GM10248 (cell line): ENCODE data around the gene ARL17A.
"Not testable (repeated sequence)": the region's sequence is repeated elsewhere in the genome, so short reads cannot be mapped to it uniquely, and the experiment has no call there.

Experiments
- CTCF ChIA-PET: fragments of 300-600 bp; sonication (Branson Sonifier 250); formaldehyde crosslinking; extraction: SDS; loops from one replicate; lab custom pipeline; 2021; ENCODE audit warnings: antibody characterized with exemption; lab: Yijun Ruan, JAX
- POLR2A ChIA-PET: fragments of 350-650 bp; sonication (Branson Sonifier 250); formaldehyde crosslinking; extraction: SDS; loops from one replicate; lab custom pipeline; 2020; ENCODE audit warnings: antibody characterized with exemption; lab: Yijun Ruan, JAX
- DNase-seq: peaks from one replicate; pipeline ENCODE4 v3.0.0; 2012; ENCODE audit errors: extremely low spot score

Gene ARL17A

GRCh38 chr17:46566980-46567379, 12.5 kb downstream of the ARL17A start:
- DNase-seq, POLR2A ChIA-PET, CTCF ChIA-PET: not testable (repeated sequence)

GRCh38 chr17:46566284-46566683, 13.2 kb downstream of the ARL17A start:
- POLR2A ChIA-PET, DNase-seq, CTCF ChIA-PET: not testable (repeated sequence)

GRCh38 chr17:46560048-46560447, 19.4 kb downstream of the ARL17A start:
- DNase-seq, POLR2A ChIA-PET, CTCF ChIA-PET: not testable (repeated sequence)

GRCh38 chr17:46559155-46559554, 20.3 kb downstream of the ARL17A start:
- POLR2A ChIA-PET, CTCF ChIA-PET, DNase-seq: not testable (repeated sequence)

- DNase-seq, CTCF ChIA-PET, POLR2A ChIA-PET: not testable (repeated sequence)
These were observed 30.9 kb downstream of the ARL17A start for GRCh38 chr17:46548607-46549006.

- POLR2A ChIA-PET, DNase-seq, CTCF ChIA-PET: not testable (repeated sequence)
These were observed 44.8 kb downstream of the ARL17A start for GRCh38 chr17:46534716-46535115.

- DNase-seq, CTCF ChIA-PET, POLR2A ChIA-PET: not testable (repeated sequence)
These were observed 67.3 kb downstream of the ARL17A start, which contains the start of gene LRRC37A2 for GRCh38 chr17:46512168-46512567. TSS of gene LRRC37A2 (plus strand) at chr17:46512468. CDS start at chr17:46512713, 245 bp downstream.

- CTCF ChIA-PET, POLR2A ChIA-PET, DNase-seq: not testable (repeated sequence)
These were observed 73.6 kb downstream of the ARL17A start for GRCh38 chr17:46505896-46506295.

GRCh38 chr17:46499437-46500139, 79.9 kb downstream of the ARL17A start:
- POLR2A ChIA-PET, DNase-seq, CTCF ChIA-PET: not testable (repeated sequence)

GRCh38 chr17:46492021-46492420, 87.5 kb downstream of the ARL17A start:
- POLR2A ChIA-PET, CTCF ChIA-PET, DNase-seq: not testable (repeated sequence)

GRCh38 chr17:46481310-46481709, 98.2 kb downstream of the ARL17A start:
- DNase-seq, CTCF ChIA-PET, POLR2A ChIA-PET: not testable (repeated sequence)

GRCh38 chr17:46478823-46479222, 100.7 kb downstream of the ARL17A start:
- POLR2A ChIA-PET, CTCF ChIA-PET, DNase-seq: not testable (repeated sequence)

- DNase-seq, POLR2A ChIA-PET, CTCF ChIA-PET: not testable (repeated sequence)
These were observed 103.9 kb downstream of the ARL17A start for GRCh38 chr17:46475583-46475982.

- CTCF ChIA-PET, POLR2A ChIA-PET, DNase-seq: not testable (repeated sequence)
These were observed 105.0 kb downstream of the ARL17A start for GRCh38 chr17:46474489-46474888.

GRCh38 chr17:46467618-46468017, 111.9 kb downstream of the ARL17A start:
- POLR2A ChIA-PET, CTCF ChIA-PET, DNase-seq: not testable (repeated sequence)
